Measurements from ENCODE around the gene EEPD1. TPM values are rescaled to one million over a fixed set of nuclear protein-coding genes. Genes with fewer than 3 reads are reported as not detected.

The EEPD1 gene
- polyA plus RNA-seq, 1 of the 3 experiments (the other 2 are of a cell fraction): 5.0 TPM

- no peak overlapping the region for H3K27ac ChIP-seq (ENCODE audit: low read depth in 2 of 2, low read length in 1 of 2)
- TF ChIP-seq RAD21 (IDR thresholded peaks at IDR 0.05; ENCODE audit: low read length): no peak
- TF ChIP-seq SMC3 (IDR thresholded peaks at IDR 0.05; ENCODE audit: low read depth, low read length): no peak
- TF ChIP-seq FOSL2 (IDR thresholded peaks at IDR 0.05; ENCODE audit: borderline replicate concordance, low read depth): no peak
- no peak for TF ChIP-seq GABPA (IDR thresholded peaks at IDR 0.05; ENCODE audit: low read depth)
- TF ChIP-seq CHD2 (IDR thresholded peaks at IDR 0.05; ENCODE audit: low read length, partially characterized antibody): no peak
- TF ChIP-seq TEAD4 (IDR thresholded peaks at IDR 0.05; ENCODE audit: borderline replicate concordance, insufficient read depth): no peak
- TF ChIP-seq EP300 (IDR thresholded peaks at IDR 0.05; ENCODE audit: borderline replicate concordance in 1 of 2, low read depth in 1 of 2, low read length in 1 of 2): no peak
- TF ChIP-seq, protein P1, sequence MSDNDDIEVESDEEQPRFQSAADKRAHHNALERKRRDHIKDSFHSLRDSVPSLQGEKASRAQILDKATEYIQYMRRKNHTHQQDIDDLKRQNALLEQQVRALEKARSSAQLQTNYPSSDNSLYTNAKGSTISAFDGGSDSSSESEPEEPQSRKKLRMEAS (IDR thresholded peaks at IDR 0.05; ENCODE audit: low read depth): no peak
- no peak for TF ChIP-seq FOXJ3 (CRISPR knock-in tag; IDR thresholded peaks at IDR 0.05)
- TF ChIP-seq RXRA (IDR thresholded peaks at IDR 0.05; ENCODE audit: borderline replicate concordance, low read depth): no peak
- no peak for TF ChIP-seq FOXM1 (IDR thresholded peaks at IDR 0.05; ENCODE audit: low read depth)
- no peak for TF ChIP-seq EZH2phosphoT487 (IDR thresholded peaks at IDR 0.05; ENCODE audit: borderline replicate concordance, low read depth)
- TF ChIP-seq REST (IDR thresholded peaks at IDR 0.05; ENCODE audit: low read depth, low read length): no peak
- no peak for TF ChIP-seq RCOR1 (IDR thresholded peaks at IDR 0.05; ENCODE audit: low read length)
- TF ChIP-seq SIN3A (IDR thresholded peaks at IDR 0.05; ENCODE audit: borderline replicate concordance, low read depth, low read length): no peak
- DNase-seq: no peak
- no peaks in the 10 kb centered on the region for H3K9me2 ChIP-seq
- POLR2A ChIA-PET: no interaction called here
- no peaks in the 10 kb centered on the region for H3F3A ChIP-seq (replicated peaks; ENCODE audit: insufficient read depth)
- no peaks in the 10 kb centered on the region for H3K79me2 ChIP-seq (ENCODE audit: insufficient read depth)
- no peak overlapping the region for H3K9ac ChIP-seq
- no peak overlapping the region for H3K4me2 ChIP-seq
- no peaks in the 10 kb centered on the region for H4K20me1 ChIP-seq (ENCODE audit: insufficient read depth)
- 79% methylated on average over 12 of the region's 15 CpGs for WGBS (ENCODE audit: low lambda C conversion rate)
- no peaks in the 10 kb centered on the region for H3K27me3 ChIP-seq (ENCODE audit: insufficient read depth)
- H3K4me1 ChIP-seq (ENCODE audit: control insufficient read depth in 1 of 2, insufficient read depth in 2 of 2, low read depth in 1 of 2, low read length in 1 of 2): peaks cover 0 to 10% of the 10 kb centered on the region in 2 experiments; a peak in 1 of 4 replicates
- H3K36me3 ChIP-seq (replicated peaks in 1 of 2; ENCODE audit: control insufficient read depth in 1 of 2, insufficient read depth in 2 of 2, low read length in 1 of 2): no peaks in the 10 kb centered on the region
- H2AFZ ChIP-seq (ENCODE audit: low read depth): no peak overlapping the region
- CTCF ChIA-PET: interaction anchor here (0.7 to 9.7 kb wide), 7 partner anchors 8 to 602 kb away, joined by 3 to 265 read pairs (median 4); no protein-coding TSS in a partner anchor
- no peaks in the 10 kb centered on the region for H3K9me3 ChIP-seq
- no peak overlapping the region for H3K4me3 ChIP-seq (ENCODE audit: low read depth in 2 of 2, low read length in 1 of 2)
Observed at GRCh38 chr7:36312064-36312914, 159.2 kb downstream of the EEPD1 start.

Measured in SK-N-SH (cell line).